8988T (cell line): ENCODE results near the gene KLF16.

Experiments
- DNase-seq: peaks from one replicate; pipeline ENCODE4 v3.0.0; 2011

Gene KLF16

DNA sequence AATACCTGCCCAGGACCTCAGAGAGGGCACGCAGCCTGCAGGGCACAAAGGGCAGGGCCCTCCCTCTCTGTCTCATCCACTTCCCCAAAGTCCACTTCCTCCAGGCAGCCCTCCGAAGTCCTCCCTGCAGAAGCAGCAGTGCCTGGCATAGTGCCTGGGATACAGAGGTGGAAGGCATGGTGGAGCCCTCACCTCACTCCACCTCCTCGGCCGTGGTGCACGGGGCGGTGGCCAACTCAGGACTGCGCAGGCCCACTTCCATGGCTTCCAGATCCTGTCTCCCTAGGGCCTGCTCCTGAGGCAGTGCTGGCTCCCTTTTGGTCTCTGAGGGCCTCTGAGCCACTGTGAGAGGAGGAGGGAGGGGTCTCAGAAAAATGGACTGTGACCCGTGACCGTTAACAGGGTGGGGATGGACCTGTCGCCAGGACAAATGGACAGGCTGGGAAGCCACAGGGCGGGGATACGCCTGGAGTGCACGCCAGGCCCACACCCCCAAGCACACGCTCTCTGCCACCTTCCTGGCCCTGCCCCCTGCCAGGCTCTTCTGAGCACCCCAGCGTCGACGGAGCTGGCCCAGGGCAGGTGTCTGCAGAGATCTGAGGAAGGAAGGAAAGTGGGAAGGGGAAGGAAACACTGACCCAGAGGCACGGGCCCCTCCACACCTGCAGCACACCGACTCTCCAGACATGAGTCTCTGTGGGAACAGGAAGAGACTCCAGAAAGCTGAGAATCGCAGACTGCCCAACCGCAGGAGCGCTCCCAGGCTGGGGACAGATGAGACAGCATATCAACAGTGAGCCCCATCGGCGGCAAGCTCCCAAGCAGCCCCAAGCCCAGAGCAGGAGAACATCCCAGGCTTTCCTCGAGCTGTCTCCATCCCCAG lies 23.5 kb downstream of the KLF16 start:
- DNase-seq, result no peak

DNA sequence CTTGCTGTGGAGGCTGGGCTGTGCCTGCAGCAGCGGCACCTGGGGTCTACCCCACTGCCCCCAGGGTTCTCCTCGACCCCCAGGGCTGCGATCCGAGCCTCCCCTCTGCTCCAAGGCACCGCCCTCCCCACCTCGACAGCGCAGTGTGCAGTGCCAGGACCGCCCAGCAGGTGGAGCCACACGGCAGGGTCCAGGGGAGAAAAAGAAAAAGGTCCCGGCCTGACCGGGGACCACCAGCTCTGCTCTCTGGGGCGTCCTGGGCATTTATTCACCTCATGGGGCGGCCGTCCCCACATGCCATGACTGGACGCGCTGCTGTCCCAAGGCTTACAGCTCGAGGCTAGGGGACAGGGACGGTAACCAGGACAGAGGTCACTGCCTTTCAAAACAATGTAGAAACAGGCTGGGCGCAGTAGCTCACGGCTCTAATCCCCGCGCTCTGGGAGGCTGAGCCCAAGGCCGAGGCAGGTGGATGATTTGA lies 25.7 kb downstream of the KLF16 start:
- no peak for DNase-seq

DNA sequence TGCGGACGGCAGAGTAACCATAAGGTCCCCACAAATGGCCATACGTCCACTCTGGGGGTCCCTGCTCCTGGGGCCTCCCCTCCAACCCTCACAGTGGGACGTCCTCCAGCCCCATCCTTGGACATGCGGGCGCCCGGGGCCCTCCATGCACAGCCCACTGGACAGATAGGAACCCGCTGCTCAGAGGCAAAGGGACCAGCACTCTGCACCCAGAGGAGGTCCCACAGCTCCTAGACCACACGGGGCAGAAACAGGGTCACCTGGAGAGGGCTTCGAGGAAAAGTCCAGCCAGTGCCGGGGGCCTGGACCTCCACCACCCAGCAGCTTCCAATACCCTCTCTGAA lies 26.2 kb downstream of the KLF16 start:
- no peak for DNase-seq

DNA sequence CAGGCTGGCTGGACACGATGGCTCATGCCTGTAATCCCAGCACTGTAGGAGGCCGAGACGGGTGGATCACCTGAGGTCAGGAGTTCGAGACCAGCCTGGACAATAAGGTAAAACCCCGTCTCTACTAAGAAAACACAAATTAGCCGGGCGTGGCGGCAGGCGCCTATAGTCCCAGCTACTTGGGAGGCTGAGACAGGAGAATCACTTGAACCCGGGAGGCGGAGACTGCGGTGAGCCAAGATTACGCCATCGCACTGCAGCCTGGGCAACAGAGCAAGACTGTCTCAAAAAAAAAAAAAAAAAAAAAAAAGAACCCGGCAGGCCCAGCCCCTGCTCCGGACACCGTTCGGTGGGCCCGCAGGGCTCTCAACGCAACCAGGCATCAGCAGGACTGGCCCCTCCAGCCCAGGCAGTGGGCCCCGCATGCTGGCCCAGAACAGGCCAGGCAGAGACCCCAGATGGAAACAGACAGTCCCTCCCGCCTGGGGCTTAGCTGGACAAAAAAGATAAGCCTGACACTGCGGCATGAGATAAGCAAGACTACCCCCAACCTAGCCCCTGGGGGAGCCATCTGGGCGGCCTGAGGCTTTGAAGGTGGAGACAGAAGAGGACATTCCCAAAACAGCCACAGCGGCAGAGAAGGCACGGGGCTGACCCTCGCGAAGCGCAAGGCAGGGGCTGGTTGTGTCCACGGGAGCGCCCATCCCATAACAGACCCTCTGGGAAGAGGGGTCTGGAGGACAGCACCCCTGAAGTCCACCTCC lies 26.7 kb downstream of the KLF16 start:
- no peak for DNase-seq

DNA sequence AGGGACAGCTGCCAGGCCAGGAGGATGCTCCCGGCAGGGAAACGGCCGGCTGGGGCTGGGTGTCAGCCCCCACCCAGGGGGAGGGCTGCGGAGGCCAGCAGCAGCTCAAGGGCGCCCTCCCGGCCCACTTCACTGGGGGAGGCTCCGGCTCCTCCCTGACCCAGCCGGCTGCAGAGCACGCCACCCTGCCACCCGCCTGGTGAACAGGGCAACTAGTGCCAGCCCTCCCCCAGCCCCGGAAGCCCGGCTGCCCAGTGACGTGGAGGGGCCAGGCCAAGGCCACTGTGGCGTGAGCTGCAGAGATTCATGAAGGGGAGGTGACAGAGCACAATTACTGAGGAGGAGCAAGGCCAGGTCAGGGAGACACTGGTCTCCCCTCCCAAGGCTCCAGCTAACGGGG lies 29.8 kb downstream of the KLF16 start:
- DNase-seq, result no peak

DNA sequence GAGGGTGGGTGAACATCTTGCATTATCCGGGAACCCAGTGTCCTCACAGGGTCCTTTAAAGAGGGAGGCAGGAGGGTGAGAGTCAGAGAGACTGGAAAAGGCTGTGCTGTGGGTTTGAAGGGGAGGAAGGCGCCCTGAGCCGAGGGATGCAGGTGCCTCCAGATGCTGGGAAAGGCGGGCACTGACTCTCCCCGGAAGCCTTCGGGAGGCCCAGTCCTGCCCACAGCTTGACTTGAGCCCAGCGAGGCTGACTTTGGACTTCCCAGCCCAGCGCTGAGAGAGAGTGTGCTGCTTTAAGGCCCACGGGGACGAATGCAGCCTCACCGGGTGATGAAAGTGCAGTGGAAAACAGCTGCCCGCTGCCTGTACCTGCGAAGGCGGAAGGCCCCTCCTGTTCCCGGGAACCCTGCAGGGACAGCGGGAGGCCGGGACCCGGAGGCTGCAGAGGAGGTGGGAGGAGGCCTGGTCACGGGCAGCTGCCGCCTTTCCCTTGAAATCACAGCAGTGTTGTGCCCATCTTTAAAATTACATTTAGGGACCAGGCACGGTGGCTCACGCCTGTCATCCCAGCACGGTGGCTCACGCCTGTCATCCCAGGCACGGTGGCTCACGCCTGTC lies 31.2 kb downstream of the KLF16 start:
- DNase-seq, result no peak

DNA sequence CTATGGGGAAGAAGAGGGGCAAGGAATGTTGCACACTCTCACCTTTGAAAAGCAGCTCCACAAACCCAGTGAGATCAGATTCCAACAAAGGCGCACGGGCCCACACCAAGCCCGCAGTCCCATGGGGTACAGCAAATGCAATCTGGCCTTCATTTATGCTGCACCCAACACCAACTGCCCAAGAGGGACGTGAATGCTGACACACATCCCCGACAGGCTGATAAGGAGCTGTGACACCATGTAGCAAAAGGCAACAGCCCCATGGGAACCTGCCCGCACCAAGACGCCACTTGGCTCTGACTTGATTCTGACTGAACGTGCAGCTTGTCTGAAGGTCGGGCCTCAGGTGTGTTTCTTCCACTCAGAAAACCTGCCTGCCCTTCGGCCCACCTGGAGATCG lies 32.4 kb downstream of the KLF16 start:
- DNase-seq, result no peak

DNA sequence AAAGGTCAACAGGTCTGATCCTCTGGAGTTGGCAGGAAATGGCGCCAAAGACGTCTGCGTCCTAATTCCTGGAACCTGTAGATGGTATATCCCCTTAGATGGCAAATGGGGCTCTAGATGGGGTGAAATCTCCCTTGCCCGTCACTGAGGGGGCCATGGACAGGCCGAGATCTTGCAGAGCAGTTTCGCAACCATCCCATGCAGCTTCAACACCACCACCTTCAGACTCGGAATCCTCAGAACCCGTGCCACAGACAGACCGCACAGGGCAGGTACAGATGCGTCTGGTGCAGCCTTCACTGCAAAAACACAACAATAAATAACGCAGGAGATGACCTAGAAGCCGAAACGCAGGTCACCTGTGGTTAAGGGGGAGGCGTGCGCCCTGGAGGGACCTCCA lies 32.8 kb downstream of the KLF16 start:
- DNase-seq, result no peak

DNA sequence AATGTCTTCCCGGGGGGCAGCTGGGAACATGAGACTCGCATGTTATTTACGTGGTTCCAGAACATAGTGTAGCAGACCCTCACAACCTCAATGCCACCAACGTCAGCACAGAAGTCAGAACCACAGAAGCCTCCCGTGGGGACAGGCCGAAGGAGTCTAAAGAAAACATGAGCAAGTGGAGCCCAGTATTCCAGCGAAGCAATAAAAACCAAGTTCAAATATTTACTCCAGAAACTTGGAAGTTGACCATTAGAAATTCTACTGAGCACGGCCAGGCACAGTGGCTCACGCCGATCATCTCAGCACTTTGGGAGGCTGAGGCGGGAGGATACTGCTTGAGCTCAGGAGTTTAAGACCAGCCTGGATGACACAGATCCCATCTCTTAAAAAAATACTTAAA lies 33.4 kb downstream of the KLF16 start:
- no peak for DNase-seq

DNA sequence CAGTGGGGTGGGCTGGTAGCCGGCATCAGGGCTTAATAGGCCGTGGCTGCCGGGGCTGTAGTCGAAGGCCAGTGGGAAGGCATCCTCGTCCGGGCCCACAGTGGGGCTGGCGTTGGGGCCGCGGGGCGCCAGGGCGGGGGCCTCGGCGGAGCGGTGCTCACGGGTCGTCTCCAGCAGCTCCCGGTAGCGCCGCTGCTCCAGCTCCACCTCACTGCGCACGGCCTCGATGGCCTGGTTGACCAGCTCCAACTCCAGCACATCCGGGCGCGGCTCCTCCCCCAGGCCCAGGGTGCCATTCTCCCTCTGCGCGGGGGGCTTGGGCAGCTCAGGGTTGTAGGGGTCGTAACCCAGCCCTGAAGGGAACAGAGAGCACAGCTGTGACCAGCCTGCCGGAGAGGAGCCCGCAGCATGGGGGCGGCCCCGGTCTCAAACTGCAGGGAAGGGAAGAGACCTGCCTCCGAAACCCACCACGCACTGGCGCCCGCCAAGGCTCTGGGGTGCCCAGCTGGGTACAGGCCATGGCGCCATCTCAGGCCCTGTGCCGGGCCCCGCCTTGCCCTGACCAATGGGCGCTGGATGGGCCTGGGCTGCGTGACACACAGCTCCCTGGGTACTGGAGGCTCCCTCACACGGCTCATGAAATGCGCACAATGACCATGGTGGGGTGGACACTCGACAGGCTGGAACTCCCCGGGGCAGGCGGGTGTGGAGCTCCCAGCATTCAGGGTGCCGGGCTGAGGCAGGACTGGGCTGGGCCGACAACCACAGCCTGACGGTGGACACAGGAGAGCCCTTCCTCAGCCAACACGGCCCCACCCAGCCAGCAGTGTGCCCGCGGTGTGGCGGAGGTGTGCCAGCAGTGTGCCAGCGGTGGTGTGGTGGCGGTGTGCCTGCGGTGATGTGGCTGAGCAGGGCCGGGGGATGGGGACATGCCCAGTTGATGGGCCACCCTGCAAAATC lies 34.8 kb downstream of the KLF16 start:
- DNase-seq, result no peak

DNA sequence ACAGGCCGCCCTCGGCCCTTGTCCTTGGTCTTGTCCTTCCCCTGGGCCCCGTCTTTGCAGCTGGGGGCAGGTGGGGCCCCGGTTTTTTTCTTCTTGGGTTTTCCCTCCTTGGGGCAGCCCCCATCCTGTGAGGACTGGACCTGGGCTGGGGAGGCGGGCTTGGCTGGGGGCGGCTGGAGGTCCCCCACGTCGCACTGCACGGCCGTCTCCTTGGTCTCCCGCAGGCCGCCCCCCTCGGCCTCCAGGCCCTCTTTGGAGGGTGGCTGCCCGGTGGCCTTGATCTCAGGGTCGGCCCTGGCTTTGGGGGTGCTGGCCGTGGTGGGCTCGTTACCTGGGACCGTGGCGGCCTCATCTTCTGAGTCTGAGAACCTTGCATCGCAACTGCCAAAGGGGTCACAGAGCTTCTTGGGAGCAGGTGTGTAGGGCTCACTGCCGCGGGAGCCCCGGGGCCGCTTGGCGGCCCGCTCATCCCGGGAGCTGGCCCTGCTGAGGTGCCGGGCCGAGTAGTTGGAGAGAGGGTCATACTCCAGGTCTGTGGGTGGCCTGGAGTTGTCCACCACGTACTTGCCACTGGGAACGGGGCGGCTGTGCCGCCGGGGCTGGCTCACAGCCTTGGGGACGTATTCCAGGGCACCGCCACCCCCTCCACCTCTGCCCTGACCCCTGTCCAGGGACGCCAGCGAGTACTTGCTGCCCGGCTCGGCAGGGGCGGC lies 35.7 kb downstream of the KLF16 start:
- DNase-seq, result no peak

DNA sequence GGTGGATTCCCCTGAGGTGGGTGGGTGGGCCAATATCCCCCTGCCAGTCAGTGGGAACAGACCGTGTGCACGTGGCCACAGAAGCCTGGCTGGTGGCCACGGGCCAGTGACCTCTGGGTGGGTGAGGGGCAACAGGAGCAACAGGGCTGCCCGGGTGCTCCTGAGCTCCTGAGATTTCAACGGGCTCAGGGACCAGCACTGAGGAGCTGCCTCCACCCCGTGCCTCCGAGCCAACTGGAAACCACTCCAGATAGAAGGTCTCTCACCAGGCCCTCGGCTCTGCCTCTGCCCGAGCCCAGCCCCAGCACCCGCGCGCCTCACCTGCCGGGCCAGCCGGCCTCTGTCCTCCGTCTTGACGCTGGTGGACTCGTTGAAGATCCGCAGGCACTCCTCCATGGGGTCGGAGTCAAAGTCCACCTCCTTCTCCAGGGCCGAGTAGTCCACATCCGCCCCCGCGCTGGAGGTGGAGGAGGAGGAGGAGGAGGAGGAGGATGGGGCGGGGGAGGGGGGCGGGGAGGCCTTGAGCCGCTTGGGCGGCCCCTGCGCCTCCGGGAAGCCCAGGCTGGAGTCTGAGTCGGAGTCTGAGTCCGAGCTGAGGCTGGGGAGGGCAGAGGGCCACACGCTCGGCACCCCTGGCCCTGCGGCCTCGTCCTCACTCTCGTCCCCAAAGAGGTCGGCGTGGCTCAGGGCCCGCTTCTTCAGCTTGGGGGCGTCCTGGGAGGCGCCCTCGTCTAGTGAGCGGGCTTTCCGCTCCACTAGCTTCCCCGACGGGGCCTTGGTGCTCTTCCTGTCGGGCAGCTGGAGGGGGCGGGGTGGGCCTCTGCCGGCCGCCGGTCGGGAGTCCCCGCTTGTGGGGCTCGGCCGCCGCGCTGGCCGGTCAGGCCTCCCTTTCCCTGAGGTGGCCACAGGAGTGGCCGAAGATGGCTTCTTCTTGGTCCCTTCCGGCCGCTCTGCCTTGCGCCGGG lies 36.5 kb downstream of the KLF16 start:
- peak; percentile 88 for DNase-seq

DNA sequence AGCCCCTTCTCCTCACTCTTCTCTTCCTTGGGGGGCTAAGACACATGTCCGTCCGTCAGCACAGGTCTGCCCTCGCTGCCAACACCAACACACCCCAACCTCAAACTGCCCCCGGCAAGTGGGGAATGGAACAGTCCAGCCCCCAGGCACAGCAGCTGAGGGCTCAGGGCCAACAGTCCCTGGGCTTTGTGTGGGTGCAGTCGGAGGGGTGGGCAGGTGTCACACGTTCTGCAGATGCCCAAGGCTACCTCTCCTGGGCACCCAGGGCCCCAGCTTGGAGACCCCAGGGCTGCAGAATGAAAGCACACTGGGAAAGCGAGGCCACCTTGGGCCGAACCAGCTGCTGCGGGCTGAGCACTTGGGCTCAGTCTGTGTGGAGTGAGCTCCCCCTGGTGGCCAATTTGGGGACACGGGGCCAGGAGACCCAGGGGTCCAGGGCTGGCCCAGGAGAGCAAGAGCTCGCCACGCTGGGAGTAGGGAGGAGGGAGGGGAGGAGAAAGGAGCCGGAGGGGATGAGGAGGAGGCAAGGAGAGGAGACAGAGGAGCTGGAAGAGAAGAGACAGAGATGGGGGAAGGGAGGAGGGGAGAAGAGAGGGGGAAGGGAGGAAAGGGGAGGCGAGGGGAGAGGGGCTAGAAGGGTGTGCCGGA lies 37.3 kb downstream of the KLF16 start:
- peak; percentile 99 for DNase-seq

DNA sequence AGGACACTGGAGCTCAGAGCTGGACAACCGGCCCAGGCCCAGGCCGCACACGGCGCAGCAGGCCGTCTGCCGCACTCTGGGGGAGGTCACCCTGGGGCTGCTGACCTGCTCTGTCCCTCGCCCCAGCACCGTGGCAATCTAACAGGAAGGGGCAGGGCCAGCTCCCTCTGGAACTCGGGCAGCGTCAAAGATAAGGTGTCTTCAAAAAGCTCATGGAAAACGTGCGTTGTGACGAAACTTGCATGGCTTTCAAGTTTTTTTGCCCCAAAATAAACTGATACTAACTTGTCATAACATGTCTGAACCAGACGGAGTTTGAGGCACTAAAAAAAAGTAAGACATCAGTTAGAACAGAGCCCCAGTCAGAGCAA lies 39.1 kb downstream of the KLF16 start:
- DNase-seq, result no peak

DNA sequence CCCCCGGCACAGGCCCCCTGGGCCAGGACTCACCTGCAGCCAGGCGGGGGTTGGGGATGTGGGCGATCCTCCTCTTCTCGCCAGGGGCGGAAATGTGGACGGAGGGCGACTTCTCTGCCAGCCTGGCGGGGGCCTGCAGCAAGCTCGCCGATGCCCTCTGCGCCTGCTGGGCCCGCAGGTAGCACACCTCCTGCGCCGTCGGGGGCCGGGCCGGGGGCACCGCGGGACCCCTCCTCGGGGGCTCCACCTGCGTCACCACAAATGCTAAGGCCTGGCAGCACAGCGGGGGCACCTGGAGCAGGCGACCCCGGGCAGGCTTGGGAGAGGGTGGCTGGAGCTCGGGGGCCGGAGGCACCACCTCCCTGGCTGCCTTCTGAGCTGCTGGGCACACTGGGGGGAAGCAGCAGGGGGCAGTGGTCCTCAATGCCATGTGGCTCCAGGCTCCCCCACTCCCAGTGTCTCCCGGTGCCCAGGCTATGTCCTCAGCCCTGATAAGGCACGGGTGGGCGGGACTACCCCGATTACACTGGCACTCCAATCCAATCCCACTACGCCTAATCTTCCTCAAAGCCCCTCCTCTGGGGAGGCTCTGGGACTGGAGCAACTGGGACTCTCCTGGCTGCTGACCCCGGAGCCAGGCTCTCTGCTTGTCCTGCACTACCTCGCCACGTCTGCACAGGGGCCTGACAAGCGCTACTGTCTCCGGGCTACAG lies 39.7 kb downstream of the KLF16 start:
- no peak for DNase-seq

DNA sequence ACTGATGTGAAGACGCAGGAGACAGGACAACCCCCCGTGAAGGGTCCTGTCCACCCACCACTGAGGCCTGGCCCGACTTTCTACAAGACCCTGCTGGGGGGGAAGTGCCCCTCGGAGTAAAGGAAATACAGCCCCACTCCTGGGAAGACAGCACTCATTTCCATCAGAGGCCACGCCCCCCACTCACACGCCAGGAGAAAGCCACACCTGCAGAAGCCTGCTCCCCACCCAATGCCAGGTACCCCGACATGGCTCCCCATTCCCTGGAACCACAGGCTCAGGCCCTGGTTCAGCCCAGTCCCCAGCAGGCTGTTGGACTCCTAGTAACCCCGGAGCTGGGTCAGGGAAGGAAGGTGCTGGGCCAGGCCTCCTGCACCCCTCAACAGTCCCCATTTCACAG lies 40.4 kb downstream of the KLF16 start:
- no peak for DNase-seq

DNA sequence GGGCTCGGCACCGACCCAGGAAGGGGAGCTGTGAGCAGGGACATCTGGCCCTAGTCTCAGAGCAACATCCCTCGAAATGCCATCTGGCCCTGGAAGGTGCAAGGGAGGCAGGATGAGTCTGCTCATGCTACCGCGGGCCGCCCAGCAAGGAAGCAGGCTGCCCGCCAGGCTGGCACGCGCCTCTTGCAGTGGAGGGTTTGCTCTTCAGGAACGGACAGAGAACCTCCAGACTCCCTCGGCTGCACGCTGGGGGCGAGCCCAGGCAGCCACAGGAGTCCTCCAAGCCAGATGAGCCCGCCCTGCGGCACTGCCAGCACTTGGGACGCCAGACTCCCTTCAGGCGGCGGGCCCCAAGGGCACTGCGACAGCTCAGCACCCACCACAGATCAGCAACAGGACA lies 41.2 kb downstream of the KLF16 start:
- DNase-seq, result no peak

DNA sequence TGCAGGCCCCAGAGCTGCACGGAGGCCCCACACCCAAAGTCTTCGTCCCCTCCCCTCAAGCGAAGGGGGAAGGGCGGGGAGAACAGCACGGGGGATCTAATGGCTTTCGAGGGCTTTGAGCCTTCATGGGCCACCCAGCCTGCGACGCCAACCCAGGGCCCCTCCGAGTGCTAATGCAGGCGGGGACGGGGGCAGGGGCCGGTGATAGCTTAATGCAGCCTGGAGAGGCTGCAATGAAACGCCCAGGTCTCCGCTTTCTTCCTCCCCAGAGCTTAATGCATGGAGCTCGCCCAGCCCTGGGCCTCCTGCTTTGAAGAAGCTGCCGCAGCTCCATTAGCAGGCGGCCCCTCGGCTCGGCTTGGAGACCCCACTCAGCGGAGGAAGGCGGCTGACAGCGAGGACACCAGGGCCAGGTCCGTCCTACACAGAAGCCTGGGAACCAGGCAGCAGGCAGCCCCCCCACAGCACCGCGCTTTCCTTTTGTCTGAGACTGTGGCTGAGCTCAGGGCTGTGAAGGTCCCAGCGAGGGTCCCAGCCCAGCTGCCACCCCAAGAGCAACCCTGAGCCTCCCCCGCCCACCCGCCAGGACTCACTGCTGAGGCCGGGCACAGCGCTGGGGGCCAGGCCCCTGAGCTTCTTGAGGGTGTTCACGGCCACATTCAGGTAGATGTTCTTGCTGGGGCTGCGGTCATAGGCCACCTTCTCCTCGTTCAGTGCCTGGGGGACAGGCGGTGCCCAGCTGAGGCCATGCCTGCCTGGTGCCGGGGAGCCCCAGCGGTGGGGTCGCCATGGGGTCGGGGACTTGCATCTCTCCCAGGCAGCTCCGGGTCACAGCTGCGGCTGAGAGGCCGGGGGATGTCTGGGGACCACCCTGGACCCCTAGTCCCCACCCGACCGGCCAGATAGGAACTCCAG lies 43.8 kb downstream of the KLF16 start:
- DNase-seq, result no peak
